ENCODE measurements around the gene CRB3. TPM values are rescaled to one million over a fixed set of nuclear protein-coding genes. Genes with fewer than 3 reads are reported as not detected.

The CRB3 gene
- total and polyA plus RNA-seq, 4 donors, result 19.2 to 38.7 (median 28.9) TPM

GRCh38 chr19:6457958-6458694, 5.9 kb upstream of the CRB3 start:
- Histone ChIP-seq H3K27ac (ENCODE audit: low read depth in 1 of 2, low read length in 2 of 2) (no peak overlapping the region), H3K9ac (ENCODE audit: low read depth in 1 of 2, low read length in 2 of 2) (no peak overlapping the region), H3K4me1 (ENCODE audit: control insufficient read depth in 4 of 4, insufficient read depth in 4 of 4, low read length in 3 of 4) (peaks cover 7 to 19% (median 15%) of the 10 kb centered on the region in 4 donors), H3K9me3 (ENCODE audit: control insufficient read depth in 4 of 4, low read length in 3 of 4) (peaks cover 3 to 10% (median 5%) of the 10 kb centered on the region in 4 donors), H3K27me3 (ENCODE audit: control insufficient read depth in 4 of 4, insufficient read depth in 4 of 4, low read length in 3 of 4) (no peaks in the 10 kb centered on the region), H3K36me3 (ENCODE audit: control insufficient read depth in 4 of 4, insufficient read depth in 3 of 4, low read depth in 1 of 4, low read length in 3 of 4) (peaks cover 0 to 30% (median 20%) of the 10 kb centered on the region in 4 donors), H3K4me3 (ENCODE audit: low read depth in 1 of 3, low read length in 3 of 3) (no peak overlapping the region)
- WGBS, result 93% methylated on average over 17 of the region's 17 CpGs
- DNase-seq (ENCODE audit: low spot score), result no peak
- TF ChIP-seq NR2F2 (IDR thresholded peaks at IDR 0.05) (no peak), ATF3 (IDR thresholded peaks at IDR 0.05) (no peak), ZBTB33 (IDR thresholded peaks at IDR 0.05) (no peak), MAX (IDR thresholded peaks at IDR 0.05) (no peak), GABPA (IDR thresholded peaks at IDR 0.05 in 1 of 2, conservative IDR thresholded peaks at IDR 0.05 in 1 of 2) (no peak), JUND (IDR thresholded peaks at IDR 0.05) (no peak), YY1 (IDR thresholded peaks at IDR 0.05) (no peak), FOXA1 (IDR thresholded peaks at IDR 0.05) (no peak), HNF4G (IDR thresholded peaks at IDR 0.05) (no peak), FOXA2 (IDR thresholded peaks at IDR 0.05) (no peak), REST (IDR thresholded peaks at IDR 0.05) (no peak), TAF1 (conservative IDR thresholded peaks at IDR 0.05) (no peak), HNF4A (conservative IDR thresholded peaks at IDR 0.05) (no peak), CTCF (IDR thresholded peaks at IDR 0.05; ENCODE audit: low read depth, low read length, missing input control) (no peak)

All from liver (tissue), 9 donors.